GM19043 (cell line): ENCODE results near the gene SLC7A6.

ENCODE experiments used
- ATAC-seq: cut with Tn5 transposase; IDR thresholded peaks from one replicate; pipeline ENCODE4 v1.9.1; 2021; ENCODE audit warnings: low read depth; ENCODE audit not compliant: unreplicated experiment

Gene SLC7A6

DNA sequence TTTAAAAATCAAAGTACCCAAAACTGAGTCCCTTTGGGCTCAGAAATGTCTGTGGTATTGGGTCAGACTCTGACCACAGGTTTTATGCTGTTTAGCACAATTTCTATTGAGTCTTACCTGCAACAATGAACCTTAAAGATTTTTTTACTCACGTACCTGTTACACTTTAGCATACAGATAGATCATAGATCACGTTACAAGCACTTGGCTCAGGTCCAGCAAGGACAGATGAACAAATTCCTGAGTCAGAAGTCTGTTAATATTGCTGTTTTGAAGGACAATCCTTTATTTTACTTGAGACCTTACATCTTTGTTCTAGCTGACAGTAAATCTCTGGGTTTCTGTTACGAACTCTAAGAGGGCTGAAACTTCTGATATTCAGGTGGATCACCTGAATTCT lies 33.6 kb downstream of the SLC7A6 start:
- no peak for ATAC-seq

DNA sequence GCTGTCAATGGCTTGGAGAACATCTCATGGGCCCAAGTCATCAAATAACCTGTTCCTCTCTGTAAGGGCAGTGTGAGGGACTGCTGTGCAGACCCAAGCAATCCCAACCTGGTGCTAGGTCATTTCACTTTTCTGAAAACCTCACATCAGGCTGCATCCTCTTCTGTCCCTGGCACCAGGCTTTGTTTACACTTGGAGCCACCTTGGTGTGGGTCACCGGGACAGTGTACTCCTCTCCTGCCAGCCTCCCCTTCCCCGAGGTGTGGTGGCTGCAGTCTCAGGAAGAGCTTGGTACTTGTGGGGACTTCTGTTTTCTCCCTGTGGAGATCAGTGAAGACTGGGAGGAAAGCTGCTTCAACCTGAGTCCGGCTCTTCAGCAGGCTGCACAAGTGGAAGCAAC lies 34.0 kb downstream of the SLC7A6 start:
- no peak for ATAC-seq

GRCh38 chr16:68298907-68299561 lies 34.7 kb downstream of the SLC7A6 start:
- ATAC-seq: no peak

- no peak for ATAC-seq
These were observed 35.5 kb downstream of the SLC7A6 start for GRCh38 chr16:68299571-68300453.

- ATAC-seq: no peak
These were observed 36.6 kb downstream of the SLC7A6 start for GRCh38 chr16:68300734-68301459.

DNA sequence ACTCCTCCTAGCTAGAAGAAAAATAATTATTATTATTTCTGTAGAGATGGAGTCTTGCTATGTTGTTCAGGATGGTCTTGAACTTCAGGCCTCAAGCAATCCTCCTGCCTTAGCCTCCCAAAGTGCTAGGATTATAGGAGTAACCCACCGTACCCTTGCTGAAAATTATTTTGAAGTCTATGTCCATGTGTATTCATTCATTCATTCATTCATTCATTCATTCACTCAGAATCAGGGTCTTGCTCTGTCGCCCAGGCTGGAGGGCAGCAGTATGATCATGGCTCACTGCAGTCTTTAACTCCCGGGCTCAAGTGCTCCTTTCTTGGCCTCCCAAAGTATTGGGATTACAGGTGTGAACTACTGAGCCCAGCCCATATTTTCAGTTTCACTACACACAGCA lies 42.3 kb downstream of the SLC7A6 start:
- no peak for ATAC-seq

- ATAC-seq: no peak
These were observed 45.5 kb downstream of the SLC7A6 start for GRCh38 chr16:68309799-68310198.

DNA sequence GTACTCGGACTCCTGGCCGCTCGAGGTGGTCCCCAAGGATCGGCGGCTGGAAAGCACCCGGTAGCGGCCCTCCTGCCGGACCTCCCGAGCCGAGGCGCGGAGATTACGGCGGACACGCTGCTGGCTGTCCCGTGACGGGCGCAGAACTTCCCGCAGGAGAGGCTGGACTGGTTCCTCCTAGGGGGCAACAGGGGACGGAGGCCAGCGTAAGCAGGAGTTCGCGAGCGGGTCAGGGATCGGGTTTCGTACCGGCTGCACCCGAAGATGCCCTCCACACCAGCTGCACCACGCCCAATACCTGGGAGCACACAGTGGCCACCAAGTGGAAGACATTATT lies 46.1 kb downstream of the SLC7A6 start:
- ATAC-seq: no peak

- peak; percentile 96 for ATAC-seq
These were observed 46.6 kb downstream of the SLC7A6 start, which contains the start of the genes PRMT7 and SLC7A6OS for GRCh38 chr16:68310774-68311511. TSS of gene PRMT7 (plus strand) at chr16:68311019. CDS start at chr16:68315980, 4,961 bp downstream. TSS of gene SLC7A6OS (minus strand) at chr16:68310946. CDS start at chr16:68310926, 20 bp downstream.

DNA sequence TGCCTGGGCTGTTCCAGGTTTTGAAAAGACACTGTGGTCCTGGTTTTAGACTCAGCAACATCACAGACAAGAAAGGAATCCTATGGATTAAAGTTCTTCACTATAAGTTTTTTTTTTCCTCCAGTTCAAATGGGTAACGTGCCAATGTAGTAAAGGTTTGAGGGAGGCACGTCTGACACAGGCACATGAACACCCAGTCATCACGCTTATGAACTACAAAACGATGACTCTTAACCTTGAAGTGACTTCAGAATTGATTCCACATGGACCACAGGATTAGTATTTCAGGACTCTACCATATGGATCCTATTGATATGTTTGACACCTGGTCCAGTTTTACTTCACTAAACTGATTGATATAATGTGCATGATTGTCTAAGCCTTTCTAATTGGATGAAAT lies 48.8 kb downstream of the SLC7A6 start:
- no peak for ATAC-seq

GRCh38 chr16:68319185-68319908 lies 55.0 kb downstream of the SLC7A6 start:
- no peak for ATAC-seq

- ATAC-seq: no peak
These were observed 60.0 kb downstream of the SLC7A6 start for GRCh38 chr16:68324336-68324735.

DNA sequence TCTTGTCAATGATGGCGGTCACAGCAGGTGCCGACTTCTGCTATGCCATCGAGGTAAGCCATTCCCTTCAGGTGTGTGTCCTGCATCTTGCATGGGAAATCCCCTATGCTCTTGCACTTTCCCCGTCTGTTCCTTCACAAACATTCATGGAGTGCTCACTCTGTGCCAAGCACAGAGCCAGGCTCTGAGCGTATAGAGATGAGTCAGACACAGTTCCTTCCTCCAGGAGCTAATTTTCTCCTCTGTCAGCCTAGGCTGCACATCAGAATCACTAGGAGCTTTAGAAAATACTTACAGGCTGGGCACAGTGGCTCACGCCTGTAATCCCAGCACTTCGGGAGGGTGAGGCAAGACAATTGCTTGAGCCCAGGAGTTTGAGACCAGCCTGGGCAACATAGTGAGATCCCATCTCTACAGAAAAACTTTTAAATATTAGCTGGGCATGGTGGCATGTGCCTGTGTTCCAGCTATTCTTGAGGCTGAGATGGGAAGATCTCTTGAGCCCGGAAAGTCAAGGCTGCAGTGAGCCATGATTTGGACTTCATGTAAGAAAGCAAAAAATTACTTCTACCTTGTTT lies 60.5 kb downstream of the SLC7A6 start:
- ATAC-seq: no peak

DNA sequence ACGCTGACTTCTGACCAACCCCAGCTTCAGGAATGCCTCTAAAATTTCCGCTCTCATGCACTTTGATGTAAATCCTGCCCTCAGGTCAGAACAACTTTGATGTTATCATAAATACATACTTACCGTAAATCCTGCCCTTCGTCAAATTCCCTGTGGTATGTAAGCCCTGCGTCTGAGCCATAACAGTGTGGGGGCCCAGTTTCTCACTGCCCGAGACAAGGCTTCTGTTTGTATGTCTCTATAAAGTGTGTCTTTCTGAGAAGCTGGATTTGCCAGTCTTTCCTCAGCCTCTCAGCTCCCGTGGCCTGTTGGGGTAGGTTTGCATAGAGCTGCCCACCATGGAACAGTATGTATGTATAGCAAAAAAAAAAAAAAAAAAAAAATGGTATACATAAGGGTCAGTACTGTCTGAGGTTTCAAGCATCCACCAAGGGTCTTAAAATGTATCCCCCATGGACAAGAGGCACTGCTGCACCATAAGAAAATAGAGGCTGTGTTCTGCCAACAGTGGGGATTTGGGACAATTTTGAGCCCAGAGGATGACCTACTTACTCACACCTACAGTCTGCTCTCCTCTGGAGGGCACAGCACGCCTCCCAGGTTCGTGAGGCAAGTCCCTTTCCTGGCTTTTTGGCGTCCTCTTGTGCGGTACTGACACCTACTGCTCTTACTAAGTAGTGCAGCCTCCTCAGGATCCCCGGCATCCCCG lies 64.0 kb downstream of the SLC7A6 start:
- no peak for ATAC-seq

- ATAC-seq: no peak
These were observed 64.6 kb downstream of the SLC7A6 start for GRCh38 chr16:68328860-68329390.

- no peak for ATAC-seq
These were observed 67.6 kb downstream of the SLC7A6 start for GRCh38 chr16:68331879-68332410.

GRCh38 chr16:68332411-68333121 lies 68.2 kb downstream of the SLC7A6 start:
- no peak for ATAC-seq

- ATAC-seq: no peak
These were observed 70.8 kb downstream of the SLC7A6 start for GRCh38 chr16:68335175-68335574.
